NK-92 treated with Interleukin-12 subunit alpha and Interleukin-12 subunit beta, amount 100 ng/mL, for 24 hours (cell line): ENCODE data around the gene CD83.
"Not testable (repeated sequence)": the region's sequence is repeated elsewhere in the genome, so short reads cannot be mapped to it uniquely, and the experiment has no call there.

Experiments used
- DNase-seq: peaks from one replicate; lab custom pipeline; 2025; lab: John Stamatoyannopoulos, UW

Gene CD83

GRCh38 chr6:14149739-14150130, 32.2 kb downstream of the CD83 start:
- DNase-seq: no peak

- DNase-seq: not testable (repeated sequence)
Measured at GRCh38 chr6:14151300-14151699, 33.7 kb downstream of the CD83 start.

GRCh38 chr6:14151773-14152172, 34.2 kb downstream of the CD83 start:
- no peak for DNase-seq

- no peak for DNase-seq
Measured at GRCh38 chr6:14153228-14153627, 35.7 kb downstream of the CD83 start.

GRCh38 chr6:14159090-14159489, 41.5 kb downstream of the CD83 start:
- DNase-seq: no peak

GRCh38 chr6:14162826-14163225, 45.3 kb downstream of the CD83 start:
- no peak for DNase-seq

GRCh38 chr6:14165091-14165490, 47.5 kb downstream of the CD83 start:
- no peak for DNase-seq

GRCh38 chr6:14166839-14167238, 49.3 kb downstream of the CD83 start:
- no peak for DNase-seq

GRCh38 chr6:14170128-14170527, 52.6 kb downstream of the CD83 start:
- no peak for DNase-seq

- no peak for DNase-seq
Measured at GRCh38 chr6:14172562-14172961, 55.0 kb downstream of the CD83 start.

- DNase-seq: no peak
Measured at GRCh38 chr6:14174226-14174625, 56.7 kb downstream of the CD83 start.

GRCh38 chr6:14174996-14175395, 57.4 kb downstream of the CD83 start:
- DNase-seq: no peak

- no peak for DNase-seq
Measured at GRCh38 chr6:14176429-14176828, 58.9 kb downstream of the CD83 start.

- no peak for DNase-seq
Measured at GRCh38 chr6:14177413-14178082, 60.0 kb downstream of the CD83 start.

- DNase-seq: no peak
Measured at GRCh38 chr6:14178083-14178445, 60.5 kb downstream of the CD83 start.

- no peak for DNase-seq
Measured at GRCh38 chr6:14180609-14181008, 63.0 kb downstream of the CD83 start.

GRCh38 chr6:14182916-14183315, 65.3 kb downstream of the CD83 start:
- no peak for DNase-seq
